PC-3 (cell line): Measurements from ENCODE around the gene C15orf40.

ENCODE experiments used
- EZH2 ChIP-seq: fragments of 300-600 bp; sonication (generic); IDR thresholded peaks from one replicate; pipeline ENCODE4 v1.6.1; 2017; ENCODE audit warnings: antibody characterized with exemption, mild to moderate bottlenecking, low read length; ENCODE audit not compliant: unreplicated experiment
- TF ChIP-seq, protein P1 (sequence below): fragments of 300-600 bp; sonication (generic); conservative IDR thresholded peaks from 2 replicates; pipeline ENCODE4 v1.5.1; 2017; ENCODE audit warnings: antibody characterized with exemption, low read depth, mild to moderate bottlenecking, low read length

DNA sequence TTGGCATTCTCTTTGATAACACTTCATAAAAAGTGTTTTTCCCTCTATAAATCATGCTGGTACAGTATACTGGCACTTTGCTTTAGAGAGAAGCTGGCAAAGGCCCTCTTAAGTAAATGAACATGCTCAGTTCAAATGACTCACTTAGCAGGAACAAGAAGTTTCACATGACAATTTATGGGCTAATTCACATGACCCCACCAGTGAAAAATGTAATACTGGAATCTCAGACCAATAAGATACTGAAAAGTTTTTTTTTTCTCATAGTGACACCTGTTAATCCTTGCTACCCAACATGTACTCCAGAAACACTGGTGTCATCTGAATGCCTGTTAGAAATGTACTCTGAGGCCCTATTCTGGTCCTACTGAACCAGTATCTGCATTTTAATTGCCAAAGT lies 41.7 kb upstream of the C15orf40 start:
- TF ChIP-seq, protein P1, sequence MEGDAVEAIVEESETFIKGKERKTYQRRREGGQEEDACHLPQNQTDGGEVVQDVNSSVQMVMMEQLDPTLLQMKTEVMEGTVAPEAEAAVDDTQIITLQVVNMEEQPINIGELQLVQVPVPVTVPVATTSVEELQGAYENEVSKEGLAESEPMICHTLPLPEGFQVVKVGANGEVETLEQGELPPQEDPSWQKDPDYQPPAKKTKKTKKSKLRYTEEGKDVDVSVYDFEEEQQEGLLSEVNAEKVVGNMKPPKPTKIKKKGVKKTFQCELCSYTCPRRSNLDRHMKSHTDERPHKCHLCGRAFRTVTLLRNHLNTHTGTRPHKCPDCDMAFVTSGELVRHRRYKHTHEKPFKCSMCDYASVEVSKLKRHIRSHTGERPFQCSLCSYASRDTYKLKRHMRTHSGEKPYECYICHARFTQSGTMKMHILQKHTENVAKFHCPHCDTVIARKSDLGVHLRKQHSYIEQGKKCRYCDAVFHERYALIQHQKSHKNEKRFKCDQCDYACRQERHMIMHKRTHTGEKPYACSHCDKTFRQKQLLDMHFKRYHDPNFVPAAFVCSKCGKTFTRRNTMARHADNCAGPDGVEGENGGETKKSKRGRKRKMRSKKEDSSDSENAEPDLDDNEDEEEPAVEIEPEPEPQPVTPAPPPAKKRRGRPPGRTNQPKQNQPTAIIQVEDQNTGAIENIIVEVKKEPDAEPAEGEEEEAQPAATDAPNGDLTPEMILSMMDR: no peak
- no peak for TF ChIP-seq EZH2
